GM11168 (cell line): ENCODE results near the gene BHMT2.

Experiments
- in situ Hi-C: fragments of 300-500 bp; cut with MboI; formaldehyde crosslinking; loops from one replicate; pipeline ENCODE4 v1.12.0; 2022; ENCODE audit warnings: low sequenced_read_pairs; ENCODE audit not compliant: unreplicated experiment

BHMT2 gene

GRCh38 chr5:79111387-79111959 lies 41.9 kb downstream of the BHMT2 start, which contains the start of gene BHMT:
TSS of gene BHMT (plus strand) at chr5:79111809. CDS start at chr5:79111886, 77 bp downstream.
- in situ Hi-C loops = loop anchor here (10.0 kb wide), 1 partner anchor 87 kb away; no protein-coding TSS in a partner anchor

GRCh38 chr5:79111960-79112702 lies 42.6 kb downstream of the BHMT2 start:
- in situ Hi-C loops = loop anchor here (10.0 kb wide), 1 partner anchor 87 kb away; no protein-coding TSS in a partner anchor

GRCh38 chr5:79112703-79113058 lies 43.1 kb downstream of the BHMT2 start:
- in situ Hi-C loops = loop anchor here (10.0 kb wide), 1 partner anchor 88 kb away; no protein-coding TSS in a partner anchor

GRCh38 chr5:79119486-79119885 lies 49.9 kb downstream of the BHMT2 start:
- in situ Hi-C loops = loop anchor here (10.0 kb wide), 1 partner anchor 95 kb away; no protein-coding TSS in a partner anchor

GRCh38 chr5:79120221-79120620 lies 50.7 kb downstream of the BHMT2 start:
- in situ Hi-C loops = no loop called here

- in situ Hi-C loops = no loop called here
Measured at GRCh38 chr5:79122973-79123372, 53.4 kb downstream of the BHMT2 start.

- in situ Hi-C loops = no loop called here
Measured at GRCh38 chr5:79124607-79125006, 55.0 kb downstream of the BHMT2 start.

- in situ Hi-C loops = loop anchor here (10.0 kb wide), 1 partner anchor 344 kb away; no protein-coding TSS in a partner anchor
Measured at GRCh38 chr5:79130781-79131180, 61.2 kb downstream of the BHMT2 start.

- in situ Hi-C loops = loop anchor here (10.0 kb wide), 1 partner anchor 342 kb away; no protein-coding TSS in a partner anchor
Measured at GRCh38 chr5:79133121-79133656, 63.6 kb downstream of the BHMT2 start.

GRCh38 chr5:79133657-79134451 lies 64.3 kb downstream of the BHMT2 start:
- in situ Hi-C loops = loop anchor here (10.0 kb wide), 1 partner anchor 341 kb away; no protein-coding TSS in a partner anchor

GRCh38 chr5:79135790-79136553 lies 66.4 kb downstream of the BHMT2 start:
- in situ Hi-C loops = loop anchor here (10.0 kb wide), 1 partner anchor 339 kb away; no protein-coding TSS in a partner anchor

- in situ Hi-C loops = loop anchor here (10.0 kb wide), 1 partner anchor 338 kb away; no protein-coding TSS in a partner anchor
Measured at GRCh38 chr5:79136618-79137017, 67.1 kb downstream of the BHMT2 start.
